Osteocyte (in vitro differentiated cells): ENCODE measurements around the gene COX7B. TPM values are rescaled to one million over a fixed set of nuclear protein-coding genes. Genes with fewer than 3 reads are reported as not detected.
"Not testable (repeated sequence)": the region's sequence is repeated elsewhere in the genome, so short reads cannot be mapped to it uniquely, and the experiment has no call there.

Experiments used
- DNase-seq: peaks from one replicate; pipeline ENCODE4 v3.0.0; 2021; ENCODE audit warnings: mixed read lengths; ENCODE audit not compliant: unreplicated experiment; ENCODE audit errors: extremely low spot score
- H3K27ac Mint-ChIP-seq: one replicate; pipeline ENCODE4 v1.8.0; 2021; ENCODE audit warnings: mild to moderate bottlenecking, mixed read lengths; ENCODE audit not compliant: unreplicated experiment
- H3K27me3 Mint-ChIP-seq: one replicate; pipeline ENCODE4 v1.8.0; 2021; ENCODE audit warnings: mixed read lengths; ENCODE audit not compliant: unreplicated experiment
- H3K36me3 Mint-ChIP-seq: one replicate; pipeline ENCODE4 v1.8.0; 2021; ENCODE audit warnings: mixed read lengths; ENCODE audit not compliant: unreplicated experiment
- H3K4me1 Mint-ChIP-seq: one replicate; pipeline ENCODE4 v1.8.0; 2021; ENCODE audit warnings: mixed read lengths; ENCODE audit not compliant: unreplicated experiment
- H3K4me3 Mint-ChIP-seq: one replicate; pipeline ENCODE4 v1.8.0; 2021; ENCODE audit warnings: mild to moderate bottlenecking, moderate library complexity, mixed read lengths; ENCODE audit not compliant: unreplicated experiment
- H3K9me3 Mint-ChIP-seq: one replicate; pipeline ENCODE4 v1.8.0; 2021; ENCODE audit warnings: mixed read lengths; ENCODE audit not compliant: unreplicated experiment
- CTCF ChIP-seq: fragments of 200-600 bp; sonication (generic); IDR thresholded peaks from 2 replicates; pipeline ENCODE4 v1.5.0; 2021; ENCODE audit warnings: antibody characterized with exemption, mild to moderate bottlenecking, moderate library complexity
- long read RNA-seq: library from polyadenylated mRNA; unstranded; transcript quantifications from one replicate; pipeline ENCODE4 v2.0.0, GENCODE V29; 2021
- total RNA-seq: library from RNA; stranded (reverse); gene quantifications from 2 replicates; pipeline ENCODE4 v1.2.1, GENCODE V29; 2021

Gene COX7B
- total RNA-seq: 178 and 197 TPM in 2 replicates
- long read RNA-seq, transcript COX7B-203 (3 exons, 2,471 nt): major isoform, 55 of 58 reads
- long read RNA-seq, partial matches to known transcripts: 0 of 58 reads
- long read RNA-seq, other reads (novel, unspliced or antisense): 2 of 58 reads

GRCh38 chrX:77899081-77899828 is at the start of gene COX7B:
Gene COX7B (plus strand): TSS chrX:77899468. CDS start chrX:77899554, 86 bp downstream.
- Mint-ChIP-seq H3K4me3 (peak within 1 kb of the TSS; percentile 83), H3K9me3 (peaks cover 7% of the 10 kb centered on the region), H3K4me1 (peaks cover 16% of the 10 kb centered on the region), H3K27ac (peak within 1 kb of the TSS; percentile 92), H3K27me3 (no peaks in the 10 kb centered on the region), H3K36me3 (peaks cover 13% of the 10 kb centered on the region)
- peak; percentile 54 for TF ChIP-seq CTCF
- no peak for DNase-seq

- H3K4me3 Mint-ChIP-seq: no peak overlapping the region
- DNase-seq: no peak
- no peaks in the 10 kb centered on the region for H3K27me3 Mint-ChIP-seq
- TF ChIP-seq CTCF: no peak
- peaks cover 8% of the 10 kb centered on the region for H3K36me3 Mint-ChIP-seq
- no peaks in the 10 kb centered on the region for H3K4me1 Mint-ChIP-seq
- no peak overlapping the region for H3K27ac Mint-ChIP-seq
- peaks cover 11% of the 10 kb centered on the region for H3K9me3 Mint-ChIP-seq
These were observed 23.9 kb upstream of the COX7B start for GRCh38 chrX:77875372-77875771.

- DNase-seq, H3K4me1 Mint-ChIP-seq, H3K4me3 Mint-ChIP-seq, H3K36me3 Mint-ChIP-seq, H3K9me3 Mint-ChIP-seq, H3K27ac Mint-ChIP-seq, H3K27me3 Mint-ChIP-seq: not testable (repeated sequence)
These were observed 17.9 kb upstream of the COX7B start for GRCh38 chrX:77881418-77881817.

GRCh38 chrX:77892887-77893286 is 6.4 kb upstream of the COX7B start:
- Mint-ChIP-seq H3K4me1 (peaks cover 22% of the 10 kb centered on the region), H3K4me3 (no peak overlapping the region), H3K9me3 (peaks cover 9% of the 10 kb centered on the region), H3K36me3 (no peaks in the 10 kb centered on the region), H3K27me3 (no peaks in the 10 kb centered on the region), H3K27ac (no peak overlapping the region)
- TF ChIP-seq CTCF: no peak
- no peak for DNase-seq

GRCh38 chrX:77893713-77894112 is 5.6 kb upstream of the COX7B start:
- no peaks in the 10 kb centered on the region for H3K27me3 Mint-ChIP-seq
- peaks cover 22% of the 10 kb centered on the region for H3K4me1 Mint-ChIP-seq
- peak overlapping the region; percentile 36 for H3K4me3 Mint-ChIP-seq
- no peak for DNase-seq
- no peaks in the 10 kb centered on the region for H3K36me3 Mint-ChIP-seq
- H3K9me3 Mint-ChIP-seq: peaks cover 9% of the 10 kb centered on the region
- TF ChIP-seq CTCF: no peak
- no peak overlapping the region for H3K27ac Mint-ChIP-seq
